GM21447 (cell line): Measurements from ENCODE around the gene ZNF341.
"Not testable (repeated sequence)": the region's sequence is repeated elsewhere in the genome, so short reads cannot be mapped to it uniquely, and the experiment has no call there.

Experiments used
- ATAC-seq: cut with Tn5 transposase; IDR thresholded peaks from one replicate; pipeline ENCODE4 v1.9.1; 2021; ENCODE audit not compliant: unreplicated experiment

Gene ZNF341

GRCh38 chr20:33728463-33728862 is 3.3 kb upstream of the ZNF341 start:
- no peak for ATAC-seq

- ATAC-seq: no peak
Observed at GRCh38 chr20:33729101-33729500, 2.7 kb upstream of the ZNF341 start.

- no peak for ATAC-seq
Observed at GRCh38 chr20:33730946-33731692, 677 bp upstream of the ZNF341 start.

- ATAC-seq: peak; percentile 55
Observed at GRCh38 chr20:33732166-33732970, 572 bp downstream of the ZNF341 start.

DNA sequence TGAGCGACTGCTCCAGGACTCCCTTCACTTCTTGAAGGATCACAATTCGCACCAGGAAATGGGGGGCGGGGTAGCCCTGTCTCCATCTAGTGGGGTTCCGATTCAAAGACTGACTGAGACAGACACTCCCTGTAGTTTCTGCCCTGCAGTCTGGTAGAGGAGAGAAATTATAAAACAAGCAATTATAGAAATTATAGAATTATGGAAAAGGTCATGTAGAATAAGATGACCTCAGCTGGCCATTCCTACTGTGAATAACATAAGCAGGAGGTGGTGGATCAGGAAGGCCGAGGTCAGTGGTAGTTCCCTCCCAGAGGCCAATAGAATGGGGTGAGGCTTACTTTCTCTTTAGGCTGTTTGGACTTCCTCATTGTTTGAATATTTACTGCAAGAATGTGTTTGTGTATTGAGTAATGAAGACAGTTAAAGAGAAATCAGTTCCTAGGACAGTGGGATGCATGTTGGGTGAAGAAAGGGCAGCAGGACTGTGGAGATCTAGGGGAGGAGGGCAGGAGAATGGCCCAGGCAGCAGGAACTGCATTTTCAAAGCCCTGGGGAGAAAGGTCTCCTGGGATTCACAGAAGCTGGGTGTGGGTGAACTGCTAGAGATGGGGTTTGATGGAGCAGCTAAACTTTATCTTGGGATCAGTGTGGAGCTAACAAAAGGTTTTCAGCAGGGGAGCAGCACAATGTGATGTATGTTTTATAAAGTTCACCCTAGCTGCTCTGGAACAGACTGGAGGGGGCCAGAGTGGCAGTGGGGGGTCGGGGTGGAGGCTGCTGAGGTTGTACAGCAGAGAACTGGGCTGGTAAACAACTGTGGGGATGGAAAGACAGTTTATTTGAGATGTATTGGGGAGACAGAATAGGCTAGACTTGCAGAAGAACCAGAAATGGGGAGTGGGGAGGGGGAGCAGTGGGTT is 2.1 kb downstream of the ZNF341 start:
- ATAC-seq: no peak

- no peak for ATAC-seq
Observed at GRCh38 chr20:33736962-33737361, 5.2 kb downstream of the ZNF341 start.

DNA sequence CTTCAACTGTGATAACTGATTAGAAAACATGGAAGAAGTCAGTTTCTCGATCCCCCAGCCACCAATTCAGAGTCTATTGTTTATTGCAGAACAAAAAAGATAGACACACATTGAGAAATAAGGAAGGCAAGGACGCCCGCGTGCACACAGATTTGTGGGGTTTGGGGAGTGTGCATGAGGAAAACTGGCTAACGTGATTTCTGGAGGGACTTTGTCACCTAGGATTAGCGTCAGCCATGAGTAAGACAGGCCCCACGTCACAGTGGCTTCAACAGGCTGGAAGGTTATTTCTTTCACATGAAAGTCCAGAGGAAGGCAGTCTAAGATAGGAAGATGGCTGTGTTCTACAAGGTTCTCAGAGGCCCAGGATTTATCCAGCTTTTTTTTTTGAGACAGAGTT is 7.7 kb downstream of the ZNF341 start:
- no peak for ATAC-seq

DNA sequence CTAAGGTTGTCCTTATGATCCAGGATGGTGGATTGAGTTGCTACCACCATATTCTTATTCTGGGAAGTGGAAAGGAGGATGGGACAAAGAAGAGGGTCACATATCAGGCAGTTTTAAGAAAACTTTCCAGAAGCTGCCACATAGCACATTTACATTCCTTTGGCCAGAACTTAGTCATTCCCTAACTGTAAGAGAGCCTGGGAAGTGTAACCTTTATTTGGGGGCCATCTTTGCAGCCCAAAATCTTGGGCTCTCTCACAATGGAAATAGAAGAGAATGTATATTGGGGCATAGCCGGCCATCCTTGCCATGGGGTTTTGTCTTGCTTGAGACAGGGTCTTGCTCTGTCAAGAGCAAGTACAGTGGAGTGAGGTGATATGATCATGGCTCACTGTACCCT is 8.4 kb downstream of the ZNF341 start:
- ATAC-seq: no peak

GRCh38 chr20:33744181-33744580 is 12.4 kb downstream of the ZNF341 start:
- no peak for ATAC-seq

DNA sequence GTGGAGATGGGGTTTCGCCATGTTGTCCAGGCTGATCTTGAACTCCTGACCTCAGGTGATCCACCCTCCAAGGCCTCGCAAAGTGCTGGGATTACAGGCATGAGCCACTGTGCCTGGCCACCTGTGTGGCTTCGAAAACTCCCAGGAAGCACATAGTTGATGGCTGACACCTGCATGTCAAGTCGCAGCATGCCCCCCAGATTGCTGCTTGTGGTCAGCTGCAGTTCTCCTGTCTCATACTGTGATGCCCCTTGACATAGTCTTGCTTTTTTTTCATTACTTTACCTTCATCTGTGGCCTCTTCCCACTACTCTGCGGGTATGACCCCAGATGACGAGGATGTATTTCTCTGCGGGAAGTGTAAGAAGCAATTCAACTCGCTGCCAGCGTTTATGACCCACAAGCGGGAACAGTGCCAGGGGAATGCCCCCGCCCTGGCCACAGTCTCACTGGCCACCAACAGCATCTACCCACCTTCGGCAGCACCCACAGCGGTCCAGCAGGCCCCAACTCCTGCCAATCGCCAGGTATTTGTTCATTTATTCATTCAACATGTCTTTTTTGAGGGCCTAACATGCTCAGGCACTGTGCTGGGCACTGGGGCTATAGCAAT is 13.1 kb downstream of the ZNF341 start:
- ATAC-seq: no peak

DNA sequence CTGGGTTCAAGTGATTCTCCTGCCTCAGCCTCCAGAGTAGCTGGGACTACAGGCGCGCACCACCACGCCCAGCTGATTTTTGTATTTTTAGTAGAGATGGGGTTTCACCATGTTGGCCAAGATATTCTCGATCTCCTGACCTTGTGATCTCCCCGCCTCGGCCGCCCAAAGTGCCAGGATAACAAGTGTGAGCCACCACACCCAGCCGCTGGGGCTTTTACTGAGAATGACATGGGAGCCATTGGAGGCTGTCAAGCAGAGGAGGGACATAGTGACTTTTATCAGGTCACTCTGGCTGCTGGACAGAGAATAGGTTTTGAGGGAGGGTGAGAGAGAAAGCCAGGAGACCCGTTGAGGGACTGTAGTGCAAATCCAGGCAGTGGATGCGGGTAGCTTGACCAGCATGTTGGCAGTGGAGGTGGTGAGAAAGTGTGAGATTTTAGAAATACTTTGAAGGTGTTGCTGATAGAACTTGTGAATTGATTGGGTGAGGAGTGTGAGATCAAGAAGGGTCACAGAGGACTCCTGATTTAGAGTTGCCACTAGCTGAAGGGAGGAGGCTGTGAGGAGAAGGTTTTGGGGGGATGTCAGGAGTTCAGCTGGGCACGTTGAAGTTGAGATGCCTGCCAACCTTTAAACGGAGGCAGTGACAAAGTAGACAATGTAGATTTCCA is 14.7 kb downstream of the ZNF341 start:
- ATAC-seq: no peak

GRCh38 chr20:33751775-33752174 is 20.0 kb downstream of the ZNF341 start:
- no peak for ATAC-seq

GRCh38 chr20:33753143-33753542 is 21.3 kb downstream of the ZNF341 start:
- ATAC-seq: no peak

DNA sequence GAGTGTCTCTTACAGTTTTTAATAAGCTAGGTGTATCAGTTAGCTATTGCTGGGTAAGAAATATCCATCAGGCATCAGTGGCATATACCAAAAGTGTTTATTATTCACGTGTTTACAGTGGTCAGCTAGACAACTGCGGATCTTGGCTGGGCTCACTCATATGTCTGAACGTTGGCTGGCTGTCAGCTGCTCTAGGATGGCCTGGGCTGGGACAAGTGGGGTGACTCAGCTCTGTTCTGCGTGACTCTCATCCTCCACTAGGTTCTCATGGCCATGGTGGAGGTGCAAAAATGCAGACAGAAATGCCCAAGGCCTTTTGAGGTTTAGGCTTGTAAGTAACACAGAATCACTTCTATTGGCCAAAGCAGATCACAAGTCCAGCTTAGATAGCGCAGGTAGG is 22.0 kb downstream of the ZNF341 start:
- no peak for ATAC-seq

DNA sequence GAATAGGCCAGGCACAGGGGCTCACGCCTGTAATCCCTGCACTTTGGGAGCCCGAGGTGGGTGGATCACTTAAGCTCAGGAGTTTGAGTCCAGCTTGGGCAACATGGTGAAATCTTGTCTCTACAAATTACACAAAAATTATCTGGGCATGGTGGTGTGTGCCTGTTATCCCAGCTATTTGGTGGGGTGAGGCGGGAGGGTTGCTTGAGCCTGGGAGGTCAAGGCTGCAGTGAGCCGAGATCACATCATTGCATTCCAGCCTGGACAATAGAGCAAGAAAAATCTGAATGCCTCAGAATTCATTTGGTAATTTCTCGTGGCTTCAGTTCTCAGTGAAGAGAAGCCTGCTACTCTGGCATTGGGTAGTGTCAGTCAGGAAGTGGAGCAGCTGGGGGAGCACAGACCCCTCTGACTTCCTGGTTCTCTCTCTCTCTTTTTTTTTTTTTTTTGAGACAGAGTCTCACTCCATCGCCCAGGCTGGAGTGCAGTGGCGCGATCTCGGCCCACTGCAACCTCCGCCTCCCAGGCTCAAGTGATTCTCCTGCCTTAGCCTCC is 24.2 kb downstream of the ZNF341 start:
- ATAC-seq: not testable (repeated sequence)

- no peak for ATAC-seq
Observed at GRCh38 chr20:33757046-33757445, 25.2 kb downstream of the ZNF341 start.

GRCh38 chr20:33757458-33757857 is 25.7 kb downstream of the ZNF341 start:
- no peak for ATAC-seq

DNA sequence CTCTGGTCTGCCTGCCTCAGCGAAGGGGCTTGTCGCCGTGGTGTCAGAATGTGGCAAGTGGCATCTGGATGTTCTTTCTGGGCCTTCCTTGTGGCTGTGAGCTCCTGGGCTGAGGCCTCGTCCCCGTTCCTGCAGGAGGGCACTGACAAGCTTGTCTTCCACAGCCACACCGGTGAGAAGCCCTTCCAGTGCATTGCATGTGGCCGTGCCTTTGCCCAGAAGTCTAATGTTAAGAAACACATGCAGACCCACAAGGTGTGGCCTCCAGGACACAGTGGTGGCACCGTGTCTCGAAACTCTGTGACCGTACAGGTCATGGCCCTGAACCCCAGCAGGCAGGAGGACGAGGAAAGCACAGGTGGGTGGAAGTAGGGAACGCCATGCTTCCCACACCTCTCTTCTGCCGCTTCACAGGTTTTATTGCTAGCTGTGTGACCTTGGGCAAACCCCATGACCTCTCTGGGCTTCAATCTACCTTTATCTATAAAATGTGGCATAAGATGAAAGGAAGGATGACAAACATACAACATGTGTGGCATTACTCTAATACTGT is 30.0 kb downstream of the ZNF341 start:
- ATAC-seq: no peak

- ATAC-seq: no peak
Observed at GRCh38 chr20:33765099-33765498, 33.3 kb downstream of the ZNF341 start.

DNA sequence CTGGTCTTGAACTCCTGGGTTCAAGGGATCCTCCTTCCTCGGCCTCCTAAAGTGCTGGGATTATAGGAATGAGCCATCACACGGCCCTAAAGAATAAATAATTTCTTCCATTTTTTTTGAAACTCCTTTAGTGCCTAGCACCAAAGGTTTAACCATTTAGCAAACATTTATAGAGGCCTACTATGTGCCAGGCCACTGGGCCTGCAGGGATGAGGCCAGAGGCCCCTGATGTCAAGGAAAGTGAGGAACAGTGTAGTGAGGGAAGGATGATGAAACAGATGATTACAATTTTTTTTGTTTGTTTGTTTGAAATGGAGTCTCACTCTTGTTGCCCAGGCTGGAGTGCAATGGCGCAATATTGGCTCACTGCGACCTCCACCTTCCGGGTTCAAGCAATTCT is 33.8 kb downstream of the ZNF341 start:
- ATAC-seq: no peak
